HepG2 (cell line): ENCODE data around the gene SYPL1. TPM values are rescaled to one million over a fixed set of nuclear protein-coding genes. Genes with fewer than 3 reads are reported as not detected.

Experiments used
- ATAC-seq: fragments of 200-7000 bp; cut with Tn5 transposase; 3 replicates; pipeline ENCODE4 v1.9.1; 2020; ENCODE audit warnings: mild to moderate bottlenecking, moderate library complexity
- BruUV-seq: library from RNA; stranded (reverse); fragments of 400-500 nt; replicated peaks from 2 replicates; lab custom pipeline; 2021; lab: Mats Ljungman, UMichigan
- CTCF ChIA-PET: fragments of 300-600 bp; formaldehyde crosslinking; extraction: SDS; loops from one replicate; lab custom pipeline; 2021; ENCODE audit warnings: low total read pairs, inconsistent platforms, low intra/inter-chr PET ratio; lab: Yijun Ruan, JAX
- POLR2A ChIA-PET: fragments of 350-600 bp; sonication (Branson Sonifier 250); formaldehyde crosslinking; loops from one replicate; lab custom pipeline; 2020; ENCODE audit warnings: antibody characterized with exemption, inconsistent platforms; lab: Yijun Ruan, JAX
- DNase-seq: peaks from one replicate; pipeline ENCODE4 v3.0.0-alpha.2; 2015; ENCODE audit warnings: low spot score
- FAIRE-seq: peaks from 3 replicates; lab custom pipeline; 2011; peaks lifted over from hg19 to GRCh38; lab: Jason Lieb, UNC
- H2AFZ ChIP-seq: one replicate; pipeline ENCODE4 v1.6.1; 2011; ENCODE audit warnings: low read length, inconsistent platforms
- H3K27ac ChIP-seq: fragments of 300-600 bp; 3 replicates; pipeline ENCODE4 v1.8.0; 2011; ENCODE audit warnings: mixed run types, mild to moderate bottlenecking, mixed read lengths, low read length, inconsistent platforms; ENCODE audit not compliant: insufficient read depth; ENCODE audit errors: extremely low read length
- H3K27me3 ChIP-seq, 2 experiments: fragments of 200-600 bp in 1 of 2; 2 replicates in 1 of 2; 3 replicates in 1 of 2; pipeline versions ENCODE4 v1.6.0 to v1.8.0; 2011; ENCODE audit warnings: low read length in 2 of 2, mild to moderate bottlenecking in 2 of 2, moderate library complexity in 2 of 2, inconsistent platforms in 1 of 2; ENCODE audit not compliant: insufficient read depth in 2 of 2, control insufficient read depth in 1 of 2
- H3K36me3 ChIP-seq, 2 experiments: fragments of 200-600 bp in 1 of 2; replicated peaks in 1 of 2; 2 replicates in 1 of 2; 3 replicates in 1 of 2; pipeline versions ENCODE4 v1.5.1 to v1.8.0; 2011; ENCODE audit warnings: low read length in 2 of 2, inconsistent platforms in 1 of 2; ENCODE audit not compliant: insufficient read depth in 2 of 2, control insufficient read depth in 1 of 2
- H3K4me1 ChIP-seq: 2 replicates; pipeline ENCODE4 v1.5.1; 2012; ENCODE audit warnings: low read length, inconsistent platforms; ENCODE audit not compliant: insufficient read depth
- H3K4me2 ChIP-seq: 2 replicates; pipeline ENCODE4 v1.6.0; 2011; ENCODE audit warnings: low read depth, low read length, inconsistent platforms
- H3K4me3 ChIP-seq, 3 experiments: fragments of 200-600 bp in 1 of 3; sonication (generic), shearing (Covaris generic) in 1 of 3; replicated peaks in 1 of 3; 2 replicates each; pipeline ENCODE4 v1.5.1; 2011 to 2016; ENCODE audit warnings: low read length in 3 of 3, inconsistent platforms in 2 of 3, low read depth in 2 of 3, mild to moderate bottlenecking in 2 of 3, control low read depth in 1 of 3, mixed read lengths in 1 of 3; ENCODE audit not compliant: insufficient read depth in 1 of 3
- H3K79me2 ChIP-seq: one replicate; pipeline ENCODE4 v1.6.1; 2011; ENCODE audit warnings: low read length, inconsistent platforms; ENCODE audit not compliant: insufficient read depth
- H3K9ac ChIP-seq: 2 replicates; pipeline ENCODE4 v1.6.0; 2011; ENCODE audit warnings: mild to moderate bottlenecking, low read depth, low read length, inconsistent platforms; ENCODE audit not compliant: insufficient read depth
- H3K9me3 ChIP-seq: 2 replicates; pipeline ENCODE4 v1.5.1; 2012; ENCODE audit warnings: mild to moderate bottlenecking, low read length
- H4K20me1 ChIP-seq: 2 replicates; pipeline ENCODE4 v1.6.0; 2011; ENCODE audit warnings: inconsistent platforms, mild to moderate bottlenecking, low read length, moderate library complexity; ENCODE audit not compliant: insufficient read depth
- ATAD3A ChIP-seq: sonication (generic); formaldehyde crosslinking; IDR thresholded peaks from 2 replicates; pipeline ENCODE4 v1.4.0; 2020; ENCODE audit warnings: missing genetic modification reagents
- BHLHE40 ChIP-seq: IDR thresholded peaks from 2 replicates; pipeline ENCODE4 v1.6.1; 2011; ENCODE audit warnings: low read length, improper control_type of control experiment
- KLF9 ChIP-seq: IDR thresholded peaks from 2 replicates; pipeline ENCODE4 v1.6.1; 2016; ENCODE audit warnings: low read depth
- MNT ChIP-seq: fragments of 450-650 bp; IDR thresholded peaks from 2 replicates; pipeline ENCODE4 v1.6.1; 2016
- NFIC ChIP-seq: IDR thresholded peaks from 2 replicates; pipeline ENCODE4 v1.6.1; 2012; ENCODE audit warnings: mild to moderate bottlenecking, low read length, inconsistent platforms
- RAD21 ChIP-seq: fragments of 450-650 bp; formaldehyde crosslinking; IDR thresholded peaks from 2 replicates; pipeline ENCODE4 v1.5.0; 2020; ENCODE audit warnings: mild to moderate bottlenecking
- SRF ChIP-seq: IDR thresholded peaks from 2 replicates; pipeline ENCODE4 v1.6.1; 2011; ENCODE audit warnings: mild to moderate bottlenecking, low read depth, low read length, moderate library complexity
- ZBTB21 ChIP-seq: sonication (generic); formaldehyde crosslinking; IDR thresholded peaks from 2 replicates; pipeline ENCODE4 v1.4.0; 2020; ENCODE audit warnings: missing genetic modification reagents
- ZNF615 ChIP-seq: sonication (generic); formaldehyde crosslinking; IDR thresholded peaks from 2 replicates; pipeline ENCODE4 v1.5.0; 2020; ENCODE audit warnings: mild to moderate bottlenecking, missing genetic modification reagents, borderline replicate concordance
- ZNF619 ChIP-seq: sonication (generic); formaldehyde crosslinking; IDR thresholded peaks from 2 replicates; pipeline ENCODE4 v1.4.0; 2020; ENCODE audit warnings: mild to moderate bottlenecking, missing genetic modification reagents
- ZNF7 ChIP-seq: IDR thresholded peaks from 2 replicates; pipeline ENCODE4 v1.6.1; 2016; ENCODE audit warnings: missing biosample characterization, missing genetic modification reagents
- WGBS: methylation state at CpG from one replicate; pipeline ENCODE4 v1.1.6; 2017; ENCODE audit warnings: low lambda C conversion rate; 5-methylcytosine and 5-hydroxymethylcytosine counted together
- in situ Hi-C: cut with HindIII; loops from 2 replicates; pipeline ENCODE4 v1.10.0; 2017; ENCODE audit warnings: low pct_unique_long_range_greater_than_20kb; ENCODE audit not compliant: extremely low pct_ligation_motif_present
- intact Hi-C: fragments of 100-400 bp; cut with micrococcal nuclease; formaldehyde crosslinking; loops from one replicate; pipeline ENCODE4 v1.10.0; 2022; ENCODE audit not compliant: unreplicated experiment
- polyA plus RNA-seq, 8 experiments: library from polyadenylated mRNA; depleted of rRNA in 3 of 8; stranded (reverse) in 7 of 8; unstranded in 1 of 8; fragments of >200 nt; fragmentation: Illumina TruSeq in 4 of 8; extraction: Trizol in 4 of 8; gene quantifications; 2 replicates each; pipeline versions ENCODE4 v1.2.1 to v1.2.3, GENCODE V29; 2011 to 2016; ENCODE audit warnings: low read depth in 4 of 8, missing spikeins in 1 of 8, mixed read lengths in 1 of 8; ENCODE audit not compliant: insufficient read depth in 1 of 8
- total RNA-seq, 5 experiments: library from RNA; depleted of rRNA; stranded (reverse); fragments of >200 nt; fragmentation: Illumina TruSeq; extraction: Trizol; gene quantifications; 2 replicates each; pipeline ENCODE4 v1.2.3, GENCODE V29; 2016; ENCODE audit warnings: low read depth in 1 of 5

Gene SYPL1
- total and polyA plus RNA-seq, 2 of the 13 experiments (the other 11 are each of a cell fraction or from before 2014, with no cell fraction given): 27.5 to 40.2 TPM

- no peak for TF ChIP-seq KLF9
- TF ChIP-seq MNT: peak; percentile 81
- no peak for TF ChIP-seq ATAD3A (CRISPR knock-in tag)
- no peak for TF ChIP-seq ZNF7 (CRISPR knock-in tag)
- no peak for TF ChIP-seq NFIC
- TF ChIP-seq SRF: no peak
- no peak for TF ChIP-seq ZBTB21 (CRISPR knock-in tag)
- TF ChIP-seq BHLHE40: peak; percentile 54; the same call in 1 of the 2 replicates
- TF ChIP-seq RAD21 (CRISPR knock-in tag): no peak
- no peak for TF ChIP-seq ZNF615 (CRISPR knock-in tag)
- TF ChIP-seq ZNF619 (CRISPR knock-in tag): no peak
- TF ChIP-seq, all 625 proteins: peak for 2
- H3K4me3 ChIP-seq: no peak overlapping the region
- H2AFZ ChIP-seq: no peak overlapping the region
- H3K27me3 ChIP-seq: peaks cover 0 to 21% of the 10 kb centered on the region in 2 experiments
- H3K4me2 ChIP-seq: no peak overlapping the region
- no peaks in the 10 kb centered on the region for H3K79me2 ChIP-seq
- no peak for ATAC-seq
- BruUV-seq: no TSS peak
- in situ Hi-C loops (no loop called here), intact Hi-C loops (no loop called here)
- ChIA-PET CTCF (no interaction called here), POLR2A (no interaction called here)
- no peak for DNase-seq
- H3K36me3 ChIP-seq: no peaks in the 10 kb centered on the region
- FAIRE-seq: no peak
- no peaks in the 10 kb centered on the region for H3K9me3 ChIP-seq
- no peaks in the 10 kb centered on the region for H4K20me1 ChIP-seq
- no peak overlapping the region for H3K9ac ChIP-seq
- 23% methylated on average over 9 of the region's 10 CpGs for WGBS
- H3K27ac ChIP-seq: no peak overlapping the region
- peaks cover 18% of the 10 kb centered on the region for H3K4me1 ChIP-seq
Observed at GRCh38 chr7:106047818-106048705, 64.0 kb downstream of the SYPL1 start.
